Liver (tissue), 9 donors: ENCODE results near the gene RUNX1. TPM values are rescaled to one million over a fixed set of nuclear protein-coding genes. Genes with fewer than 3 reads are reported as not detected.

ENCODE experiments used
- DNase-seq: peaks from one replicate; pipeline ENCODE4 v3.0.0-alpha.2; 2017; ENCODE audit warnings: low spot score
- H3K27ac ChIP-seq, 2 donors: one replicate each; pipeline ENCODE4 v1.7.0; 2013; ENCODE audit warnings: inconsistent platforms in 2 of 2, low read length in 2 of 2, control low read depth in 1 of 2, low read depth in 1 of 2, mild to moderate bottlenecking in 1 of 2
- H3K27me3 ChIP-seq, 4 donors: one replicate each; pipeline versions ENCODE4 v1.6.1 to v1.7.0; 2013; ENCODE audit warnings: low read length in 3 of 4, inconsistent platforms in 1 of 4, mild to moderate bottlenecking in 1 of 4, moderate library complexity in 1 of 4; ENCODE audit not compliant: control insufficient read depth in 4 of 4, insufficient read depth in 4 of 4
- H3K36me3 ChIP-seq, 4 donors: one replicate each; pipeline versions ENCODE4 v1.6.1 to v1.7.0; 2013; ENCODE audit warnings: low read length in 3 of 4, mild to moderate bottlenecking in 3 of 4, low read depth in 1 of 4, moderate library complexity in 1 of 4; ENCODE audit not compliant: control insufficient read depth in 4 of 4, insufficient read depth in 3 of 4
- H3K4me1 ChIP-seq, 4 donors: one replicate each; pipeline versions ENCODE4 v1.6.1 to v1.7.0; 2013; ENCODE audit warnings: low read length in 3 of 4, mild to moderate bottlenecking in 3 of 4, moderate library complexity in 1 of 4; ENCODE audit not compliant: control insufficient read depth in 4 of 4, insufficient read depth in 4 of 4
- H3K4me3 ChIP-seq, 3 donors: one replicate each; pipeline versions ENCODE4 v1.6.1 to v1.7.0; 2013; ENCODE audit warnings: low read length in 3 of 3, control low read depth in 1 of 3, low read depth in 1 of 3, mild to moderate bottlenecking in 1 of 3
- H3K9ac ChIP-seq, 2 donors: one replicate each; pipeline ENCODE4 v1.7.0; 2013; ENCODE audit warnings: low read length in 2 of 2, mild to moderate bottlenecking in 2 of 2, moderate library complexity in 2 of 2, control low read depth in 1 of 2, low read depth in 1 of 2
- H3K9me3 ChIP-seq, 4 donors: one replicate each; pipeline versions ENCODE4 v1.6.1 to v1.7.0; 2013; ENCODE audit warnings: low read length in 3 of 4; ENCODE audit not compliant: control insufficient read depth in 4 of 4
- ATF3 ChIP-seq: IDR thresholded peaks from 2 replicates; pipeline ENCODE4 v1.6.1; 2016; ENCODE audit warnings: antibody characterized with exemption
- CTCF ChIP-seq: fragments of 150-350 bp; IDR thresholded peaks from 2 replicates; pipeline ENCODE4 v1.5.1; 2017; ENCODE audit warnings: improper control_type of control experiment, low read depth, low read length; ENCODE audit not compliant: missing input control
- EGR1 ChIP-seq, 2 donors: IDR thresholded peaks; 2 replicates each; pipeline ENCODE4 v1.6.1; 2016 to 2018; ENCODE audit warnings: antibody characterized with exemption in 2 of 2, low read depth in 2 of 2
- FOXA1 ChIP-seq: IDR thresholded peaks from 2 replicates; pipeline ENCODE4 v1.6.1; 2016; ENCODE audit warnings: antibody characterized with exemption
- FOXA2 ChIP-seq: IDR thresholded peaks from 2 replicates; pipeline ENCODE4 v1.6.1; 2016; ENCODE audit warnings: antibody characterized with exemption
- GABPA ChIP-seq, 2 donors: IDR thresholded peaks in 1 of 2; conservative IDR thresholded peaks in 1 of 2; 2 replicates each; pipeline ENCODE4 v1.6.1; 2016; ENCODE audit warnings: antibody characterized with exemption in 2 of 2, mild to moderate bottlenecking in 1 of 2, moderate library complexity in 1 of 2
- HNF4A ChIP-seq, 2 donors: conservative IDR thresholded peaks; 2 replicates each; pipeline ENCODE4 v1.6.1; 2016; ENCODE audit warnings: antibody characterized with exemption in 2 of 2, mild to moderate bottlenecking in 2 of 2
- HNF4G ChIP-seq: IDR thresholded peaks from 2 replicates; pipeline ENCODE4 v1.6.1; 2016; ENCODE audit warnings: antibody characterized with exemption
- JUND ChIP-seq, 2 donors: IDR thresholded peaks; 2 replicates each; pipeline ENCODE4 v1.6.1; 2016; ENCODE audit warnings: antibody characterized with exemption in 2 of 2
- MAX ChIP-seq: IDR thresholded peaks from 2 replicates; pipeline ENCODE4 v1.6.1; 2016; ENCODE audit warnings: antibody characterized with exemption
- NR2F2 ChIP-seq: IDR thresholded peaks from 2 replicates; pipeline ENCODE4 v1.6.1; 2016; ENCODE audit warnings: antibody characterized with exemption
- RAD21 ChIP-seq, 2 donors: IDR thresholded peaks; 2 replicates each; pipeline ENCODE4 v1.6.1; 2016; ENCODE audit warnings: antibody characterized with exemption in 2 of 2, mild to moderate bottlenecking in 2 of 2
- REST ChIP-seq: IDR thresholded peaks from 2 replicates; pipeline ENCODE4 v1.6.1; 2016; ENCODE audit warnings: antibody characterized with exemption, mild to moderate bottlenecking
- RXRA ChIP-seq, 2 donors: IDR thresholded peaks; 2 replicates each; pipeline ENCODE4 v1.6.1; 2017 to 2018; ENCODE audit warnings: antibody characterized with exemption in 2 of 2, mild to moderate bottlenecking in 1 of 2
- SP1 ChIP-seq: IDR thresholded peaks from 2 replicates; pipeline ENCODE4 v1.6.1; 2018; ENCODE audit warnings: antibody characterized with exemption, mild to moderate bottlenecking
- TAF1 ChIP-seq: conservative IDR thresholded peaks from 2 replicates; pipeline ENCODE4 v1.6.1; 2016; ENCODE audit warnings: antibody characterized with exemption, mild to moderate bottlenecking
- YY1 ChIP-seq: IDR thresholded peaks from 2 replicates; pipeline ENCODE4 v1.6.1; 2016; ENCODE audit warnings: antibody characterized with exemption, mild to moderate bottlenecking
- ZBTB33 ChIP-seq: IDR thresholded peaks from 2 replicates; pipeline ENCODE4 v1.6.1; 2016; ENCODE audit warnings: antibody characterized with exemption
- WGBS: extraction: QIAGEN DNeasy Blood & Tissue Kit; methylation state at CpG from one replicate; pipeline ENCODE4 v1.1.7; 2013; 5-methylcytosine and 5-hydroxymethylcytosine counted together
- polyA plus RNA-seq, 2 donors: library from polyadenylated mRNA; stranded (reverse) in 1 of 2; unstranded in 1 of 2; fragments of 200-250 nt in 1 of 2; fragments of >200 nt in 1 of 2; fragmentation: Nextera tagmentation in 1 of 2; extraction: Ambion mirVana in 1 of 2; gene quantifications; one replicate each; pipeline versions ENCODE4 v1.2.1 to v1.2.3, GENCODE V29; 2013 to 2015
- total RNA-seq, 2 donors: library from RNA; depleted of rRNA; stranded (reverse); fragments of >200 nt; gene quantifications; one replicate each; pipeline ENCODE4 v1.2.3, GENCODE V29; 2014
- donor health status: healthy.
- donor health status: healthy.
- donor health status: healthy.
- donor health status: healthy.
- donor health status: healthy.

The RUNX1 gene
- total and polyA plus RNA-seq, 4 donors: 0.98 to 7.2 (median 3.1) TPM

- peak; percentile 5 for DNase-seq
- WGBS: 93% methylated on average over 5 of the region's 5 CpGs
- H3K27me3 ChIP-seq: no peaks in the 10 kb centered on the region
- no peaks in the 10 kb centered on the region for H3K4me1 ChIP-seq
- no peak overlapping the region for H3K27ac ChIP-seq
- H3K36me3 ChIP-seq: peaks cover 0 to 6% (median 0%) of the 10 kb centered on the region in 4 donors
- no peak for TF ChIP-seq EGR1 (IDR thresholded peaks at IDR 0.05; ENCODE audit: low read depth in 2 of 2)
- no peak overlapping the region for H3K9ac ChIP-seq
- no peaks in the 10 kb centered on the region for H3K9me3 ChIP-seq
- no peak overlapping the region for H3K4me3 ChIP-seq
Observed at GRCh38 chr21:34827445-34828235, 221.5 kb downstream of the RUNX1 start.

GRCh38 chr21:34826836-34827235 is 222.3 kb downstream of the RUNX1 start:
- no peak overlapping the region for H3K27ac ChIP-seq
- 89% methylated on average over 3 of the region's 3 CpGs for WGBS
- TF ChIP-seq CTCF: no peak
- TF ChIP-seq MAX: no peak
- TF ChIP-seq EGR1 (IDR thresholded peaks at IDR 0.05; ENCODE audit: low read depth in 2 of 2): no peak
- no peak for TF ChIP-seq YY1
- no peak for TF ChIP-seq JUND (IDR thresholded peaks at IDR 0.05)
- TF ChIP-seq HNF4G: no peak
- no peak for TF ChIP-seq TAF1
- TF ChIP-seq RXRA (IDR thresholded peaks at IDR 0.05): no peak
- no peak for TF ChIP-seq GABPA (IDR thresholded peaks at IDR 0.05 in 1 of 2, conservative IDR thresholded peaks at IDR 0.05 in 1 of 2)
- no peak for TF ChIP-seq NR2F2
- no peak for TF ChIP-seq ATF3
- TF ChIP-seq REST: no peak
- no peak for TF ChIP-seq FOXA2
- TF ChIP-seq FOXA1: no peak
- no peak for TF ChIP-seq RAD21 (IDR thresholded peaks at IDR 0.05)
- no peak for TF ChIP-seq HNF4A (conservative IDR thresholded peaks at IDR 0.05)
- no peak for TF ChIP-seq ZBTB33
- no peak for TF ChIP-seq SP1
- peaks cover 0 to 6% (median 0%) of the 10 kb centered on the region in 4 donors for H3K36me3 ChIP-seq
- H3K4me3 ChIP-seq: no peak overlapping the region
- peak; percentile 8 for DNase-seq
- H3K4me1 ChIP-seq: no peaks in the 10 kb centered on the region
- no peaks in the 10 kb centered on the region for H3K9me3 ChIP-seq
- no peak overlapping the region for H3K9ac ChIP-seq
- no peaks in the 10 kb centered on the region for H3K27me3 ChIP-seq
